GM21367 (cell line): ENCODE results near the gene TFB1M.
"Not testable (repeated sequence)": the region's sequence is repeated elsewhere in the genome, so short reads cannot be mapped to it uniquely, and the experiment has no call there.

ENCODE experiments used
- ATAC-seq: cut with Tn5 transposase; IDR thresholded peaks from one replicate; pipeline ENCODE4 v1.9.1; 2021; ENCODE audit not compliant: unreplicated experiment

Gene TFB1M

GRCh38 chr6:155330133-155330734 is 15.9 kb upstream of the TFB1M start:
- ATAC-seq: no peak

GRCh38 chr6:155329460-155330132 is 15.3 kb upstream of the TFB1M start:
- ATAC-seq: no peak

GRCh38 chr6:155328539-155329459 is 14.5 kb upstream of the TFB1M start:
- ATAC-seq: no peak

- ATAC-seq: no peak
Observed at GRCh38 chr6:155328074-155328538, 13.8 kb upstream of the TFB1M start.

GRCh38 chr6:155327326-155328073 is 13.2 kb upstream of the TFB1M start:
- ATAC-seq: peak; percentile 66

- ATAC-seq: no peak
Observed at GRCh38 chr6:155325700-155326516, 11.6 kb upstream of the TFB1M start.

GRCh38 chr6:155324993-155325392 is 10.7 kb upstream of the TFB1M start:
- no peak for ATAC-seq

GRCh38 chr6:155324172-155324571 is 9.9 kb upstream of the TFB1M start:
- no peak for ATAC-seq

GRCh38 chr6:155319902-155320301 is 5.6 kb upstream of the TFB1M start:
- ATAC-seq: peak; percentile 60

- no peak for ATAC-seq
Observed at GRCh38 chr6:155317186-155317585, 2.9 kb upstream of the TFB1M start.

- no peak for ATAC-seq
Observed at GRCh38 chr6:155316419-155316818, 2.1 kb upstream of the TFB1M start.

GRCh38 chr6:155315516-155315871 is 1.2 kb upstream of the TFB1M start:
- no peak for ATAC-seq

GRCh38 chr6:155314773-155315515 is 660 bp upstream of the TFB1M start:
- ATAC-seq: peak; percentile 41

GRCh38 chr6:155313602-155314091 is 637 bp downstream of the TFB1M start:
- ATAC-seq: peak; percentile 5

- ATAC-seq: not testable (repeated sequence)
Observed at GRCh38 chr6:155312950-155313349, 1.3 kb downstream of the TFB1M start.

- ATAC-seq: no peak
Observed at GRCh38 chr6:155311583-155311982, 2.7 kb downstream of the TFB1M start.

GRCh38 chr6:155311086-155311485 is 3.2 kb downstream of the TFB1M start:
- ATAC-seq: no peak

- ATAC-seq: no peak
Observed at GRCh38 chr6:155310596-155310995, 3.7 kb downstream of the TFB1M start.

- ATAC-seq: no peak
Observed at GRCh38 chr6:155309150-155309549, 5.1 kb downstream of the TFB1M start.
